AG08396 (cell line): Measurements from ENCODE around the gene THOC2.

Source experiments
- DNase-seq: peaks from one replicate; pipeline ENCODE4 v3.0.0; 2012; ENCODE audit warnings: low spot score, mixed read lengths

Gene THOC2

GRCh38 chrX:123563167-123563566 is 169.7 kb downstream of the THOC2 start:
- DNase-seq, result no peak

GRCh38 chrX:123562342-123563146 is 170.3 kb downstream of the THOC2 start:
- no peak for DNase-seq

GRCh38 chrX:123561439-123562215 is 171.2 kb downstream of the THOC2 start:
- DNase-seq, result no peak

GRCh38 chrX:123550829-123551228 is 182.0 kb downstream of the THOC2 start:
- no peak for DNase-seq
